Measurements from ENCODE around the gene PITHD1.
"Not testable (repeated sequence)": the region's sequence is repeated elsewhere in the genome, so short reads cannot be mapped to it uniquely, and the experiment has no call there.

The PITHD1 gene

DNA sequence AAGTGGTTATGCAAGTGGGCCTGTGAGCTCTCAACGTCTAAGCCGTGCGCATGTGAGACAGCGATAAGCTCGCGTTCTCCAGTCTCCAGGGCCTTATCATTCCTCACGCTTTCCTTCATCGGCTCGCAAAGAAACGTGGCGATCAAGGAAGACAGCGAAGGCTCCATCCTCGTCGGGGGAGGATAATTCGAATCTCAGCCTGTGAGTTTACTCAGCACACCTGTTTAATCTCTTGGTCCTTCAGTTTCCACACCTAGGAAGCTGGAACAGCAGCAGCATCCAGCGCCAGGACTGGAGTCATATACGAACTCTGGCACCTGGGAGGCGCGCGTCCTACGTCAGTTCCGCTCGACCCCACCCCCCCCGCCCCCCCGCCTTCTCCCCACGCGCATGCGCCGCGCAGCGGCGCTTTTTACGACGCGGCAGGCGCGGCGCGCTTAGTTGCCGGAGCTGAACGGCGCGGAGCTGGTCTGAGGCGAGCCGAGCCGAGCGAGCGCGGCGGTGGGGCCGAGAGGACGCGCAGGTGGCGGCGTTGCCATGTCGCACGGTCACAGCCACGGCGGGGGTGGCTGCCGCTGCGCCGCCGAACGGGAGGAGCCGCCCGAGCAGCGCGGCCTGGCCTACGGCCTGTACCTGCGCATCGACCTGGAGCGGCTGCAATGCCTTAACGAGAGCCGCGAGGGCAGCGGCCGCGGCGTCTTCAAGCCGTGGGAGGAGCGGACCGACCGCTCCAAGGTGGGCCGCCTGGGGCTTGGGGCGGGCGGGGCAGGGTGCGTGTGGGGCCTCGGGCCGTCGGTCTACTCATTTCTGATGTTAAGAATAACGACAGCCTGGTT is at the start of gene PITHD1:
Gene PITHD1, plus strand, starts transcription at position 440 of the 836 bp plus-strand sequence. Its CDS starts 98 bp downstream, at position 538.
- H3K4me3 ChIP-seq (ENCODE audit: low read depth, low read length) = peak within 1 kb of the TSS; percentile 88
- no peak for TF ChIP-seq CTCF (IDR thresholded peaks at IDR 0.05; ENCODE audit: borderline replicate concordance, insufficient read depth, low read depth, low read length)

DNA sequence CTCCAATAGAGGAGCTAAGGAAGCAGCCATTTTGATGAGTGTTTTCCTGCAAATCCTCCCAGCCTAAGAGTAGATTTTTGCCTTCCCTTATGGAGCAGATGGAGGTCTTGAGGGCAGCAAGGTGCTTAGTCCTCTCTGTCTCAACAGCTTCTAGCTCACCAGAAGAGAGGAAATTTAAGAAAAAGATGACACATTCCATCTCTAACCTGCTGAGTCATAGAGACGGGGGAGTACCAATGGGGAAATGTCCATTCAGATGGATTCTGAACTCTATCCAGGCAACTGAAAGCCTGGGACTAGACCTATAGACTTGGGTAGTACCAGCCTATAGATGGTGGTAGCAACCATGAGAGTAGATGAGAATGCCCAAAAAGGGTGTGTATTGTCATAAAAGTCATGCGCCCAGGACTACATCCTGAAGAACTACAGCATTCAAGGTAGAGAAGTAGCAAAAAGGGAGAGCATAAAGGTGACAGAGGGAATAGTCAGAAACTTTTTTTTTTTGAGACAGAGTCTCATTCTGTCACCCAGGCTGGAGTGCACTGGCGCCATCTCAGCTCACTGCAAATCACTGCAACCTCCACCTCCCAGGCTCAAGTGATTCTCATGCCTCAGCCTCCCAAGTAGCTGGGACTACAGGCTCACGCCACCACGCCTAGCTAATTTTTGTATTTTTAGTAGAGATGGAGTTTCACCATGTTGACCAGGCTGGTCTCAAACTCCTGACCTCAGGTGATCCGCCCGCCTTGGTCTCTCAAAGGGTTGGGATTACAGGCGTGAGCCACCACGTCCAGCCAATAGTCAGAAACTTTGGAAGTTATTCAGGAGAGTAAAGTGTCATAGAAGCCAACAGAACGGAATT is 45.6 kb upstream of the PITHD1 start:
- TF ChIP-seq CTCF (IDR thresholded peaks at IDR 0.05; ENCODE audit: borderline replicate concordance, insufficient read depth, low read depth, low read length) = no peak
- H3K4me3 ChIP-seq (ENCODE audit: low read depth, low read length) = no peak overlapping the region

GRCh38 chr1:23733281-23733680 is 44.9 kb upstream of the PITHD1 start:
- not testable (repeated sequence) for H3K4me3 ChIP-seq (ENCODE audit: low read depth, low read length)

DNA sequence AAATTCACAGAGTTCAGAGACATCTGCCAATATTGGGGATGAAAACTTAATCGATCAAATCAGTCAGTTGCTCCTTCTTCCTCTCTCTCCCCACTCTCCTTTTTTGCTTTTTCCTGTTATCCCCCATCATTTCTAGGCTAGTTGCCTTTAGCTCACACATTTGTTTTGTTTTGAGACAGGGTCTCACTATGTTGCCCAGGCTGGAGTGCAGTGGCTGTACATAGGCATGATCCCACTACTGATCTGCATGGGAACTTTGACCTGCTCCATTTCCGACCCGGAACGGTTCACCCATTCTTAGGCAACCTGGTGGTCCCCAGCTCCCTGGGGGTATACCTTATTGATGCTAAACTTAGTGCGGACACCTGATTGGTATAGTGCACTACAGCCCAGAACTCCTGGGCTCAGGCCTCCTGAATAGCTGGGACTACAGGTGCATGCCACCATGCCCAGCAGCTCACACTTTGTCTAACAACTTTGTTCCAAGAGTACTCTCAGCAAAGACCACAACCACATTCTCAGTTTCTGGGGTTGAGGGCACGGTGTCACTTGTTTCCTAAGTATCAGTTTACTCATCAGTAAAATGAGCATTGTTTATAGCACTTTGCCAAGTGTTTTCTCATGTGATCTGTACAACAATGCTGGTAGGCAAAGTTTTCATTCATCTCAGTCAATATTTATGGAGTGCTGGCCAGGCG is 41.6 kb upstream of the PITHD1 start:
- no peak for TF ChIP-seq CTCF (IDR thresholded peaks at IDR 0.05; ENCODE audit: borderline replicate concordance, insufficient read depth, low read depth, low read length)
- no peak overlapping the region for H3K4me3 ChIP-seq (ENCODE audit: low read depth, low read length)

GRCh38 chr1:23741609-23742008 is 36.6 kb upstream of the PITHD1 start:
- TF ChIP-seq CTCF (IDR thresholded peaks at IDR 0.05; ENCODE audit: borderline replicate concordance, insufficient read depth, low read depth, low read length) = no peak
- H3K4me3 ChIP-seq (ENCODE audit: low read depth, low read length) = no peak overlapping the region

GRCh38 chr1:23742670-23743286 is 35.4 kb upstream of the PITHD1 start:
- H3K4me3 ChIP-seq (ENCODE audit: low read depth, low read length) = peak overlapping the region; percentile 95
- TF ChIP-seq CTCF (IDR thresholded peaks at IDR 0.05; ENCODE audit: borderline replicate concordance, insufficient read depth, low read depth, low read length) = no peak
